OCI-LY7 (cell line): Measurements from ENCODE around the gene NPC1.

ENCODE experiments used
- CTCF ChIP-seq: fragments of 200-600 bp; sonication (generic); conservative IDR thresholded peaks from 2 replicates; pipeline ENCODE4 v1.5.1; 2014; ENCODE audit warnings: mild to moderate bottlenecking, antibody characterized with exemption, low read length, moderate library complexity, mixed read lengths
- EZH2phosphoT487 ChIP-seq: fragments of 200-600 bp; sonication (generic); IDR thresholded peaks from 2 replicates; pipeline ENCODE4 v1.6.1; 2018; ENCODE audit warnings: low read depth, borderline replicate concordance, mild to moderate bottlenecking, mixed run types, antibody characterized with exemption, low read length, moderate library complexity, mixed read lengths

- TF ChIP-seq CTCF = no peak
- no peak for TF ChIP-seq EZH2phosphoT487
These were observed 40.4 kb upstream of the NPC1 start for GRCh38 chr18:23626451-23627279.
